CD4-positive, alpha-beta T cell treated with Interleukin-17A for 1 hour (primary cell): ENCODE results near the gene PHF2.
"Not testable (repeated sequence)": the region's sequence is repeated elsewhere in the genome, so short reads cannot be mapped to it uniquely, and the experiment has no call there.

Experiments used
- DNase-seq: peaks from one replicate; pipeline ENCODE4 v3.0.0-alpha.2; 2020

PHF2 gene

DNA sequence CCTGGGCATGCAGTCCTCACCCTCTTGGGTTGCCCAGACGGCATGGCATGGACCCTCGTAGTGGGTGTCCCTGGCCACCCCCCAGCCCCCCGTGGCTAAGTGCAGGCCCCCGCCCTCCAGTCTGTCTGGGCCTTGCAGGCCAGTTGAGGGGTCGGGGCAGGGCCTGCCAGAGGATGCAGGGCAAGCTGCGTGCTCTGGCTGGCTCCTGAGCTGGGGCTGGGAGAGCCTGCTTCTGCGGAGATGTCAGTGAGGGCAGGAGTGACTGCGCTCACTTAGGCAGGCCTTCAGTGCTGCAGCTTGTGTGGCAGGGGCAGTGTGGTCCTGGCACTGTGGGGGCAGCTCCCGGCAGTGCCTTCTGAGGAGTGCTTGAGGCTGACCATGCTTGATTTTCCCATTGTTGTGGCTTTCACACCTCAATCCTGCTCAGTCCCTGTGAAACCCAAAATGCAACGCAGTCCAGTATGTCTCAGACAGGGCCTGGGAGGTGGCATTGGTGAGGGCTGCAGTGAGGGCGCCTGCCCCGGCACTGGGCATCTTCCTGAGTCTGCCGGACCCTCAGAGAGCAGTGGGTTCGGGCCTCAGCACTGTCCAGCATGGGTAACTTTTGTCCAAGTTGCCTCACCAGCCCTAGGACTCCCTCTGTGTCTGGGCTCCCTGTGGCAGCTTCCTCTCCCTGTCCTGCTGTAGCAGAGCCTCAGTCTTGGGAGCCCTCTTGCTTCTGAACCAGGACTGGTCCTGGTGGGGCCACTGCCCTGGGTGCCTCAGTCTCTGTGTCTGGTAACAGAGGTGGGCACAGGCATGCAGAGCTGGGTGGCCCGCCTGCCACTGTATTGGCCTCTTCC, 93.0 kb downstream of the PHF2 start:
- DNase-seq, result no peak

DNA sequence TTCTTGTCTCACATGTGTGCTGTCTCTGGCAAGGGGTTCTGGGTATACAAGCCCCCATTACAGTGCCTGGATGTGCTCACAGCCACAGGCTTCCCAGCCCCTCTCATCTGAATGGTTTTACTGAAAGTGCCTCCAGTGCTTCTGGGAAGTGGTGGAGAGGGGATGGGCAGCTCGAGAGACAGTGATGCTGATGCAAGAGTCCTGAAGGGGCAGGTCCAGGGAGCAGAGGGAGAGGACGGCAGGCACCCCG, 93.5 kb downstream of the PHF2 start:
- no peak for DNase-seq

DNA sequence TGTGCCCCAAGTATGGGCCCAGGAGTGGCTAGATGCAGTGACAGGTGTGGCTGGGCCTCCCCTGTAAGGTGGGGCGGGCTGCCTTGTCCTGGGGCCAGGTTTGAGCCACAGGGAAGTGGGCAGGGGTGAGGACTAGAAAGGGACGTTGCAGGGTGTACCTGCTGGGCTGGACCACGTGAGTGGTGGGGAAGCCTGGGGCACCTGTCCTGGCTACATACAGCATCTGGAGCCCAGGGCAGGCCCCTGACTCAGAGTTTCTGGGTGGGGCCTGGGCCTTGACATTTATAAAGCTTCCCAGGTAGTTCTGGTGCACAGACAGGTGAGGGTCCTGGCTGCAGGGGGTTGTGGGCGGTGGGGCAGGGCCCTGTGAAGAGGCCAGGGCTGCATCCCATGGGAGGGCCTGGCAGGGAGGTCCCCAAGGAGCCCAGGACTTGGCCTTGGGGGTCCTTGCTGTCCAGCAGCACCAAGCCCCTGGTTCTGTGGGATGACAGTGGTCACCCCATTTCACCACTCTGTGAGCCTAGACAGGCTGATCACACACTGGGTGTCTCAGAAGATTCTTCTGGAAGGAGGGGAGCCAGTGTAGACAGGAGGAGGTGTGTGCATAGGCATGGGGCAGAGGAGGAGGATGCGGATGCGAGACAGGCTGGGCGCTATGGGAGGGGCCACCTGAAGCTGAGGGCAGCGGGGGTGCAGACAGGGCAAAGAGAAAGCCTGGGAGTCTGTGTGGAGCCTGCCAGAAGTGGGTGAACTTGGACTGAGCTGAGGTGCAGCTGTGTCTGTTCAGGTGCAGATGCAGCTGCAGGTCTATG, 94.0 kb downstream of the PHF2 start:
- DNase-seq, result no peak

DNA sequence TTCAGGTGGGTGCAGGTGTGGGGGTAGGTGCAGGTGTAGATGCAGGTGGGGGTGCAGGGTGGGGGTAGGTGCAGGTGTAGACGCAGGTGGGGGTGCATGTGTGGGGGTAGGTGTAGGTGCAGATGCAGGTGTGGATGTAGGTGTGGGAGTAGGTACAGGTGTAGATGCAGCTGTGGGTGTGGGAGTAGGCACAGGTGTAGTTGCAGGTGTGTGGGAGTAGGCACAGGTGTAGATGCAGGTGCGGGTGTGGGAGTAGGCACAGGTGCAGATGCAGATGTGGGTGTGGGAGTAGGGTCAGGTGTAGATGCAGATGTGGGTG, 94.6 kb downstream of the PHF2 start:
- no peak for DNase-seq

DNA sequence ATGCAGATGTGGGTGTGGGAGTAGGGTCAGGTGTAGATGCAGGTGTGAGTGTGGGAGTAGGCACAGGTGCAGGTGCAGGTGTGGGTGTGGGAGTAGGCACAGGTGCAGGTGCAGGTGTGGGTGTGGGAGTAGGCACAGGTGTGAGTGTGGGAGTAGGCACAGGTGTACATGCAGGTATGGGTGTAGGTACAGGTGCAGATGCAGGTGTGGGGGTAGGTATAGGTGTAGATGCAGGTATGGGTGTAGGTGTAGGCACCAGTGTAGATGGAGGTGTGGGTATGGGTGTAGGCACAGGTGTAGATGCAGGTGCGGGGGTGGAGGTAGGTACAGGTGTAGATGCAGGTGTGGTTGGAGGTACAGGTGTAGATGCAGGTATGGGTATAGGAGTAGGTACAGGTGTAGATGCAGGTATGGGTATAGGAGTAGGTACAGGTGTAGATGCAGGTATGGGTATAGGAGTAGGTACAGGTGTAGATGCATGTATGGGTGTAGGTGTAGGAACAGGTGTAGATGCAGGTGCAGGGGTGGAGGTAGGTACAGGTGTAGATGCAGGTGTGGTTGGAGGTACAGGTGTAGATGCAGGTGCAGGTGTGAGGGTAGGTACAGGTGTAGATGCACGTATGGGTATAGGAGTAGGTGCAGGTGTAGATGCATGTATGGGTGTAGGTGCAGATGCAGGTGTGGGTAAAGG, 96.1 kb downstream of the PHF2 start:
- DNase-seq, result not testable (repeated sequence)

DNA sequence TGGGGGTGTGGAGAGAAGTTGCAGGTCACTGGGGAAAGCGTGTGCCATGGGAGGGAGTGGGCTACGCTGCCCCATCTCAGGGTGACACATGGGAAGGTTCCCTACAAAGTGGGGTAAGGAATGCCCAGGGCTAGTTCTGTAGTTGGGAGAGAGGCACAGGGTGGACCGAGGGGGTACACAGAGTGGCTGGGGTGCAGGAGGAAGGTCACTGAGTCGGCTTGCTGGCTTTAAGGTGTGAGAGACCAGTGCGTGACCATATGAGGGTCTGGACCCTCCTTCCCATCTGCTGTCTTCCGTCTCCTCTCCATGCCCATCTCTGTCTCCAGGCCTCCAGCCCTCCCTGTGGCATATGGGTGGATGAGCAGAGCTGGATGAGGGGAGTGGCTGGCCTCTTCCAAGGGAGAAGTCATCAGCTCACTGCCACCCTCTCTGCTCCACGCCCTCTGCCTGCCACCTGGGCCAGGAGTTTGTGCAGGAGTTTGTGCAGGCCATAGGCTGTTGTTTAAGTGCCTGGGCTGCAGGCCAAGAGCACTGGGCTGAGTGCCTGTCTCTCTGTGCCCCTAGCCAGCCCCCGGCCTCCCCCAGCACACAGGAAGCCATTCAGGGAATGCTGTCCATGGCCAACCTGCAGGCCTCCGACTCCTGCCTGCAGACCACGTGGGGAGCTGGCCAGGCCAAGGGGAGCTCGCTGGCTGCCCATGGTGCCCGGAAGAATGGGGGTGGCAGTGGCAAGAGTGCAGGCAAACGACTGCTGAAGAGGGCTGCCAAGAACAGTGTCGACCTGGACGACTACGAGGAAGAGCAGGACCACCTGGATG, 96.8 kb downstream of the PHF2 start:
- no peak for DNase-seq

DNA sequence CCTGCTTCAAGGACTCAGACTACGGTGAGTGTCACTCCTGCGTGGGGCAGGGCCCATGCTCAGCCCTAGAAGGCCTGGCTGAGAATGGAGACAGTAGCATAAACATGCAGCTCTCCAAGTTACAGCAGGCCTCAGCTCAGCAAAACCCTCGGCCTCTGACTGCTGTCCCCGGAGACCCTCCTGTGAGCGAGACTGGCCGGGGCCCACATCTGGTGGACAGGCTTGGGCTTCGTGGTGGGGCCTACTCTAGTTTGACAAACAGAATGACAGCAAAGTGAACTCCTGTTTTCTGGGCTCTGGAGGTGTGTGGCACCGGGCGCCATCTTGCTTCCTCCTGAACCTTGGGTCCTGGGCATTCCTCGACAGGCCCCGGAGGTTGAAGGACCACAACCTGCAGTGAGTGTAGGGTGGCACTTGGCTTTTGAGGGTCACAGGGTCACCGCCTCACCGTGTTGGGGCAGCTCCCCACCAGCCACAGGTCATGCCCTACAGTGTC, 97.5 kb downstream of the PHF2 start:
- DNase-seq, result no peak

DNA sequence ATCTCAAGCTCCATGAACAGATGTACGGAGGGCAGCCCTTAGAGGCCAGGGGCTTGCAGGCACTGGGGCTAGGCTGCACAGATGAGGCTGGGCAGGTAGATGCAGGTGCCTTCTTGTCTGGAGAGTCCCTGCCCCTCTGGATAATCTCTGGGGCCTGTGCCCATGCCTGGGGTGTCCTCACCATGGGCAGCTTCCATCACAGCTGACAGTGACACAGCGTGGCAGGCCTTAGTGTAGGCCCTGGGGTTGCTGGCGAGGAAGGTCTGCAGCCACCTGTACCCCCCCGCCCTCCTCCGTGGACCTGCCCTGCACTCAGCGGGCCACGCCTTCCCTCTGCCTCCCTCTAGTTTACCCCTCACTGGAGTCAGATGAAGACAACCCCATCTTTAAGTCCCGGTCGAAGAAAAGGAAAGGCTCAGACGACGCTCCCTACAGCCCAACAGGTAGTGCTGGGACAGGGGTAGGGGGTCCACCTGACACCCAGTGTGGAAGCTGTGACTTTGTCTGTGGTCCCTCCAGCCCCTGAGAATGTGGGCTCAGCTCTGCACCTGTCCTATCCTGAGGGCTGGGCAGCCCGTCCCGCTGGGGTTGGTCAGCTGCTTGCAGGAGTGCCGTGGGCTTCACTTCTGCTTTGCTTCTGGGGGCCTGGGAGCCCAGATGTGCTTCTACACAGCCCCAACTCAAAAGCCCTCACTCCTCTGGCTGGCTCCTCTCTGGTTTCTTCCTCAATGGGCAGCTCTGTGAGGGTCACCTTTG, 98.4 kb downstream of the PHF2 start:
- DNase-seq, result no peak

DNA sequence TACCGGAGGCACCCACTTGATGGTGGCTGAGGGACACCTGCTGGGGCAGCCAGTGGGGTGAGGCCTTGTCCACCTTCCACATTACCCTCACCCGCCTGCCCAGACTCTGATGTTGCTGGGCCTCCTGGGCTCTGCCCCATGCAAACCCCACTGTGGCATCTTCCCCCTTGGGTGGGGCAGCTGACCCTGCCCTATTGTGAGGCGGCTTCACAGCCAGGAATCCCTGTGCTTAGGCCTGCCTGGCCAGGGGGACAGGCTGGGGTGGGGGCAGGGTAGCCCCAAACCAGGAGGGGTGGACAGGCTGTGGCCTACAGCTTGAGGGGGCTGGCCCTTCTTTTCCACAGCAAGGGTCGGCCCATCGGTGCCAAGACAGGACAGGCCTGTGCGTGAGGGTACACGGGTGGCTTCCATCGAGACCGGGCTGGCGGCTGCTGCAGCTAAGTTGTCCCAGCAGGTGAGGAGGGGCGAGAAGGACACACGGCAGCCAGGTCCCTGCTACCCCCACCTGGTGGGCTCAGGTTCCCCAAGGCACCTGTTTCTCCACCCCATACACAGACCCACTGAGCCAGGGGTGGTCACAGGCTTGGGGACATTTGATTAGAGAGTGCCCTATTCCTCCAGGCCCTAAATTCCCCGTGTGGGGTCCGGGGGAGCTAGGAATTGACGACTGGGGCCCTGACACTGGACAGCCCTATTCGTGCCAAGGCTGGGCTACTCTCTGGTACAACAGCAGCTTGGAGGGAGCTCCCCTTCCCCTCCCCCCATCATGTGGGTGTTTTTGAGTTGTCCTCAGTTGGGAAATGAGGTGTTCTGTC, 99.2 kb downstream of the PHF2 start:
- DNase-seq, result no peak

DNA sequence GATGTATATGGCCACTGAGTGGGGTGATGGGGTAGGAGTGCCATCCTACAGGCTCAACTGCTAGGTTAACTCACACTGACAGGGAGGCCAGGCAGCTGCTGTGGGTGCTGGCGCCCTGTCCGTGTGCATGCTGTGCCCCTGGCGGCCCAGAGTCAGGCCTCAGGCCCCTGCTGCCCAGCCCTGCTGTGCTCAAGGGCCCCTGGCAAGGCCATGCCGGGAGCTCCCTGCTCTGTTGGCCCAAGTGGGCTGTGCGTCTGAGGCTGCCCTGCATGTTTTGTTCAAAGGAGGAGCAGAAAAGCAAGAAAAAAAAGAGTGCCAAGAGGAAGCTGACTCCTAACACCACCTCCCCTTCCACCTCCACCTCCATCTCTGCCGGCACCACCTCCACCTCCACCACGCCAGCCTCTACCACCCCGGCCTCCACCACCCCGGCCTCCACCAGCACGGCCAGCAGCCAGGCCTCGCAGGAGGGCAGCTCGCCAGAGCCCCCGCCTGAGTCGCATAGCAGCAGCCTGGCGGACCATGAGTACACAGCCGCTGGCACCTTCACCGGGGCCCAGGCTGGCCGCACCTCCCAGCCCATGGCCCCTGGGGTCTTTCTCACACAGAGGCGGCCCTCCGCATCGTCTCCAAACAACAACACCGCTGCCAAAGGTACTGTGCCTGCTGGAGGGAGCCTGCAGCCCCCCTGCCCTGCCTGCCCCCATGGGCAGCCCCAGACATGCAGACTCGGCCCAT, 100.1 kb downstream of the PHF2 start:
- DNase-seq, result no peak

DNA sequence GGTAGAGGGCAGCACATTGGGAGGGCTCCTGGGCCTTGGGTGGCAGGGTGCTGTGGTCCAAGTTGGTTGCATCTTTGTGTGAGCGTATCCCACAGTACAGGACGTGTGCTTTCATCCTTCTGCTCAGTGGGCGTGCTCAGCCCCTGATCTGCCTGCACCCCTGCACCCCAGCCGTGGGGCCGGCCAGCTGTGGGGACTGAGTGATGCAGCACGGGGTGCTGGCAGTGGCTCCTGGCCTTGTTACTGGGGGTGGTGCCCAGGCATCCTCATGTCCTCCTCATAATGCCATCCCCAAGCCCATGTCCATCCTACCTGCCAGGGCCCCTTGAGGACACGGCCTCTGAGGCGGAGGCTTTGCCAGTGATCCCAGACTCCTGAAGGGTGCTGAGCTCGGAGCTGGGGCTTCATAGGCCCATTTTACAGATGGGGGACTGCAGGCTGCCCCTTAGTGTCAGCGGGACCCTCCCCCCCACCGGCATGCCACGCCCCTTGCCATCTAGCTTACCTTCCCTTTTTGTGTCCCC, 100.7 kb downstream of the PHF2 start:
- DNase-seq, result no peak

DNA sequence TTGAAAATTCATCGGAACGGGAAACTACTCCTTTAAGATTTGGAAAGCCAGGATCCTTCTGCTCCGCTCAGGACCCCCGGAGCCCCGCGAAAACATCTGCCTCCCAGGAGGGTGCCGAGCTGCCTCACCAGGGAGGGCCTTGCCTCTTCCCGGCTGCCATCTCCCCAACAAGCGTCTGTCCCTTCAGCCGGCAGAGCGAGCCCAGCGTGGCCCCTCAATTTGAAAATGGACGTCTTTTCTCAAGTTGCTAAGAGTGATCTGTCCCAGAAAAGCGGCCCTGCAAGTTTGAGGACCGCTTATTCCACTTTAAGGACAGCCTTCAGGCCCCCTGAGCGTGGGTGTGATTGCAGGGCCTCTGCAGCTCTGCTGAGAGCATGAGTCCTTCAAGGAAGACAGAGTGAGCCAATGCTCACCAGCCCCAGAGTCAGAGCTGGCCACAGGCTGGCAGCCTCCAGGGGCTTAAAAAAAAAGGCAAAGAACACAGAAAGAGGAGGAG, 101.3 kb downstream of the PHF2 start:
- DNase-seq, result no peak

DNA sequence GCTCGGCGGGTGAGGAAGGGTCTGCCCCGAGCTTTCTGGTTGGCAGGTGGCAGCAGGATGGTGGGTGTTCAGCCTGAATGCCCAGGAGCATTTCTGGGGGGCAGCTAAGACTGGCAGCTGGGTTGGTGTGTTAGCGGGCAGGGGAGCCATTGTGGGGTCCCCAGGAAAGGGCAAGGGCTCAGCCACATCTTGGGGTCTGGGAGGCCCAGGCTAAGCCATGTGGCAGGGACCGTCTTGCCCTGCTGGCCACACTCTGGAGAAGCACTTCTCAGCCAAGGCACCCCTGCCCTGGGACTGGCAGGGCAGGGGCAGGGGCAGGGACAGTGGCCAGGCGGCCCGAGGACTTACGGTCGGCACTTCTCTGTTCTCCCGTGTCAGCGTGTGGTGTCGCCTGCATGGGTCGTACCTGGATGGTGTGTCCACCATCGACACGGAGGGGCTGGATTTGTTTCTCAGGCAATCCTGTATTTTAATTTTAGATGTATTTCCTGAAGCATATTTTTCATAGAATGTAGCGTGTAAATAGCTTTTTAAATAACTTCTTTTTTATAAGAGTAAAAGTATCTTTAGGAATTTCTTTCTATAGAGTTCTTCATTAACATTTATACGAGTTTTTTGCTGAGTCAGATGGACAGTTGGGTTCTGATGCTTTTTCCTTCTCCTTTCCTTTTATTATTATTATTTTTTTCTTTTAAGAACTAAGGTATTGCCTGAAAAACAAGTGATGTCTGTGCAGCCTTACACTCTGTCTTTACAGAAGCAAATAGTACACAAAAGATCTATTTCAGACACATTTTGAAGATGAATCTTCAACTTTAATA, 102.0 kb downstream of the PHF2 start:
- DNase-seq, result no peak

DNA sequence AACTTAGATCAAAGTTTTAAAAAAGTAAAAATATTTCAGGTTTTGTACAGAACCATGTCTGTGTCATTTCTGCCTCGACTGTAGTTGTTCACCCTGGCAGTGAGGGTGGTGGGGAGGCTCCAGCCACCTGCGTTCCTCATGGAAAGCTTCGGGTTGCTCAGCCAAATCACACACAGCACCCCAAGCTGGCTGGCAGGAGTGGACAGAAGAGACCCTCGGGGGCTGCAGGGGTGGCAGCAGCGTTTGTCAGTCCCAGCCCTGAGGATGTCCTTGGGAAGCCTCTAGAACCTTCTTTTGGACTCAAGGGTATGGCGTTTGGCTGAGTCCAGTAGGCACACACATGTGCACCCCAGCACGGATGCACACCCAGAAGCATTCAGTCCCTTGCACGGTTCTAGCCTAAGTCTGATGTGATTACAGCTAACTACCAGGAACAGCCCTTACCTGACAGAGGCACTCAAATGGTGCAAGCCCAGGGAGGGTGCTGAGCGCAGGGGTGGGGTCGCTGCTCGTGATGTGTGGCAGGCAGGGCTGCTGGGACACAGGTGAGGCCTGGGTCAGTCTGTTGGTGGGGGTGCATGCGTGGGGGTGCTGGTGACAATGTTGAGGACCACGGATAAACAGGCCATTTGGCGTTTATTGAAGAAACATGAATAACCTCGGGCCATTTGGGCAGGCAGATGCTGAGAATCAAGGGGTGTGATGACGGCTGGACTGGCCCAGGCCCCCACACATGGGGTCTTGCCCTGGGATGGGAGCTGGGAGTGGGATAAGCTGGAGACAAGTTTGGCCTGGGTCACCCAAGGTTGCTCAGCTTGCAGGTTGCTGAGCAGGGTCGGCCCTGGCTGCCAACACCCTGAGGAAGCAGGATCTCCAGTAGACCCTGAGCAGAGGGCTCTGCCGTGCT, 103.4 kb downstream of the PHF2 start:
- no peak for DNase-seq

DNA sequence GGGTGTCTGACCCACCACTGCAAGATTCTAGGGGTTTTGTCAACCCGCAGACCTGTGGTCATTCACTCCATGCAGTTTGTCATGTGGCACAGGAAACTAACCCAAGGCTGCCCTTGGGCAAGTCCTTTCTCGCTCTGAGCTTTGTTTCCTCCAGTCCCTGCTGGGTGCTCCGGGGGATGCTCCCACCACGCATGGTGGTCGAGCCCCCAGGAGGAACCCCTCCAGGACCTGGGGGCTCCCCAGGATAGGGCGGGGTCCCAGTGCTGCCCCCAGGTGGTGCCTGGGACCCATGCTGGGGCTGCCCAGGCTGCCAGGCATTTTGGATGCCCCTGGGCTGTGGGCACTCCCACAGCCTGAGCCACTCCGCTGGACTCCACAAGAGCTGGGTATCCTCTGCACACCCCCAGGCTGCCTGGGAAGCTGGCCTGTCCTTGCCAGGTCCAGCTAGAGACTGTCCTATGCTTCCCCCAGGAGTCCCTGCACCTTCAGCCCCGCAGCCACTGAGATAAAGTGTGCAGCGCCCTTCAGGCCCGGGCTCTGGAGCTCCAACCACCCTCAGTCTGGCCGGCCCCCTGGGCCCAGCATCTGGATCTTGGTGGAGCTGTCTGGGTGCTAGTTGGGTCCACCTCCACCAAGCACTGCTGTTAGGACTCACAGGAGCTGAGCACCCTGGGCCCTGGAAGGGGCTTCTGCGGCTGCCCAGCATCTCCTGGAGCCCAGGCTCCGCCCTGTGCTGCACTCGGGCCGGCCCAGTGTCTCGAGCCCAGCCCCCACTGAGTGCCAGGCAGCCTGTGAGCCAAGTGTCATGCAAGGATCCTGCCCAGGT, 104.3 kb downstream of the PHF2 start:
- DNase-seq, result no peak

DNA sequence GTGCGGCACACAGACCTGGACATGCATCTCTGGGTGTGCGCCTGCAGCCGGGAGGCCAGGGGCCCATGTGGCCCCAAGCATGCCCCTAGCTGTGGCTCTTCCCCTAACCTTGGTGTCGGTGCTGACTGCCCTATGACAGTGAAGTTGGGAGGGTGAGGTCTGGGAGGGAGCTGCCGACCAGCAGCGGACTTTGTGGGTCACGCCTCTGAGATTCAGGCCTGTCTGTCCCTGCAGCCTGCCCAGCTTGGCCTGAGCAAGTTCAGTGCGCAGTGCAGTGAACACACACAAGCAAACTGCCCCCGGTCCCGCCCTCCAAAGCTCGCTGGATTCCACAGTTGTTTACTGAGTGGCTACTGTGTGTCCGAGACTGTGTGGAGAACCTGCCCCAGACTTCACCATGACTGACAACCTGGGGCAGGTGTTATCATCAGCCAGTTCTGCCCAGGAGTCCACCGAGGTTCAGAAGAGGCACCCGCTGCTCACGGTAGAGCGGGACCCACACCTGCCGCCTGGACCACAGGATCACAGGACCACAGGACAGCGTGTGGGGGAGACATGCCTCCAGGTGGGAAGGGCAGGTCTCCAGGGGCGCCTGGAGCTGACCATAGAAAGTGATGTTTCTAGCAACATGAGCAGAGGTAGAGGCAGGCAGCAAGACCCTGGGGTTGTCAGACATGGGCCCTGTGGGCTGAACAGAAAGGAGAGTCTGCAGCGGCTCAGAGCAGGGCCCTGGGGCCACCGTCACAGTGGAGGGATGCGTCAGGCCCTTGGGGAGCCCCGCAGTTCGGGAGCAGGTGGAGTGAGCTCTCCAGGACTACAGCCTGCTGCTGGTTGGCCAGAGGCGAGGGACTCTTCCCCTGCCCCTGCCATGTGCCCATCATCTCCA, 105.1 kb downstream of the PHF2 start:
- no peak for DNase-seq
